Measurements from ENCODE around the gene BCAR3. TPM values are rescaled to one million over a fixed set of nuclear protein-coding genes. Genes with fewer than 3 reads are reported as not detected.
"Not testable (repeated sequence)": the region's sequence is repeated elsewhere in the genome, so short reads cannot be mapped to it uniquely, and the experiment has no call there.

The BCAR3 gene
- total RNA-seq, 1 experiment from 2014 or later: 69.3 TPM

- no peak for DNase-seq (ENCODE audit: extremely low read depth, low read depth)
Observed at GRCh38 chr1:93603106-93603505, 78.5 kb downstream of the BCAR3 start.

DNA sequence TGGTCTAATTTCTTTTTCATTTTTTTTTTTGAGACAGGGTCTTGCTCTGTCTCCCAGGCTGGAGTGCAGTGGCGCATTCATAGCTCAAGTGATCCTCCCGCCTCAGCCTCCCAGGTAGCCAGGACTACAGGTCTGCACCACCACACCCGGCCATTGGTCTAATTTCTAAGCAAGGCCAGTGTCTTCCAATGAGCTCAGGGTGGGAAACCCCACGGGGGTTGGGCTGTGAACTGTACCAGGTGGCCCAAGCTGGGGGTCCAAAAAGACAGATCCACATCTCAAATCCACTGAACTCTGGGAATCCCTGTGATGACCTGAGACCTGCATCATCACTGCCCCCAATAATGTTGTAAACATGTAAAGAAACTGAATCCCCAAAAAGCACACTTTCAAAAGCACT lies 79.5 kb downstream of the BCAR3 start:
- no peak for DNase-seq (ENCODE audit: extremely low read depth, low read depth)

DNA sequence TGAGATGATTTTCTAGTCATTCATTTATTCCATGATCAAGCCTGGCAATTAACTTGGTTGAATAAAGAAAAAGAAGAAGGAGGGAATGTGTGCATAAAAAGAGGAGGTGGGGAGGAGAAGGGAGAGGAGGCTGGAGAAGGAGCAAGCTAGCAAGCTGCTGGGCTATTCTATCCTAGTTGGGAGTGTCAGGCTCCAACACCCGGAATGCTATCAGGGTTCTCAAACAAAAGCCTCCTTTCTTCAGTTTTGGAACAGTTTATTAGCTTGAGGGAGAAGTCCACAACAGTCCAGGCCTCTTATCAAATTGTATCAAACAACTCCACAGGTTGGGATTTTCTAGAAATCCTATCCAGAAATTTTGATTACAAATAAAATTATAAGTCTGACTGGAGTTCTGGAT lies 80.0 kb downstream of the BCAR3 start:
- no peak for DNase-seq (ENCODE audit: extremely low read depth, low read depth)

GRCh38 chr1:93600663-93601062 lies 81.0 kb downstream of the BCAR3 start:
- DNase-seq (ENCODE audit: extremely low read depth, low read depth): no peak

- DNase-seq (ENCODE audit: extremely low read depth, low read depth): no peak
Observed at GRCh38 chr1:93599479-93599878, 82.2 kb downstream of the BCAR3 start.

- DNase-seq (ENCODE audit: extremely low read depth, low read depth): no peak
Observed at GRCh38 chr1:93598861-93599439, 82.7 kb downstream of the BCAR3 start.

GRCh38 chr1:93598396-93598795 lies 83.2 kb downstream of the BCAR3 start:
- no peak for DNase-seq (ENCODE audit: extremely low read depth, low read depth)

- DNase-seq (ENCODE audit: extremely low read depth, low read depth): no peak
Observed at GRCh38 chr1:93597709-93598108, 83.9 kb downstream of the BCAR3 start.

- DNase-seq (ENCODE audit: extremely low read depth, low read depth): no peak
Observed at GRCh38 chr1:93596329-93597089, 85.1 kb downstream of the BCAR3 start.

DNA sequence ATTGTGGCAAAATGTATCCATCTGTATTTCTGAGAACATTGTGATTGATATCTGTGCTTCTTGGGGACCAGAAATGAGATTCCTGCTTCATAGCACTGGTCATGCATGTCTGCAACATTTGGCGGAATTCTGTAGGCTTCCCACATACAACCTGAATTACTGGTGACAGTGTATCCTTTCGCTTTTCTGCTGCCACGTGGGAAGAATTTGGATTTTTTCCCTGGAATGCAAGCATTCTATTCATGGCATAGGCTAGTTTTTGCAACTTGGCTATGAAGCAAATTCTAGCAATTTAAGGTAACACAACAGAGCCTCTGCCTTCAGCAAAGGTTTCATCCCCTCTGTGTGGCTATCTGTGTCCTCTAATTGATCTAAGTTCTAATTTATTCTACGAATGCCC lies 85.9 kb downstream of the BCAR3 start:
- DNase-seq (ENCODE audit: extremely low read depth, low read depth): no peak

- no peak for DNase-seq (ENCODE audit: extremely low read depth, low read depth)
Observed at GRCh38 chr1:93595266-93595665, 86.4 kb downstream of the BCAR3 start.

GRCh38 chr1:93594603-93594880 lies 87.1 kb downstream of the BCAR3 start:
- DNase-seq (ENCODE audit: extremely low read depth, low read depth): no peak

GRCh38 chr1:93593854-93594602 lies 87.6 kb downstream of the BCAR3 start:
- no peak for DNase-seq (ENCODE audit: extremely low read depth, low read depth)

- DNase-seq (ENCODE audit: extremely low read depth, low read depth): no peak
Observed at GRCh38 chr1:93592551-93592949, 89.1 kb downstream of the BCAR3 start.

DNA sequence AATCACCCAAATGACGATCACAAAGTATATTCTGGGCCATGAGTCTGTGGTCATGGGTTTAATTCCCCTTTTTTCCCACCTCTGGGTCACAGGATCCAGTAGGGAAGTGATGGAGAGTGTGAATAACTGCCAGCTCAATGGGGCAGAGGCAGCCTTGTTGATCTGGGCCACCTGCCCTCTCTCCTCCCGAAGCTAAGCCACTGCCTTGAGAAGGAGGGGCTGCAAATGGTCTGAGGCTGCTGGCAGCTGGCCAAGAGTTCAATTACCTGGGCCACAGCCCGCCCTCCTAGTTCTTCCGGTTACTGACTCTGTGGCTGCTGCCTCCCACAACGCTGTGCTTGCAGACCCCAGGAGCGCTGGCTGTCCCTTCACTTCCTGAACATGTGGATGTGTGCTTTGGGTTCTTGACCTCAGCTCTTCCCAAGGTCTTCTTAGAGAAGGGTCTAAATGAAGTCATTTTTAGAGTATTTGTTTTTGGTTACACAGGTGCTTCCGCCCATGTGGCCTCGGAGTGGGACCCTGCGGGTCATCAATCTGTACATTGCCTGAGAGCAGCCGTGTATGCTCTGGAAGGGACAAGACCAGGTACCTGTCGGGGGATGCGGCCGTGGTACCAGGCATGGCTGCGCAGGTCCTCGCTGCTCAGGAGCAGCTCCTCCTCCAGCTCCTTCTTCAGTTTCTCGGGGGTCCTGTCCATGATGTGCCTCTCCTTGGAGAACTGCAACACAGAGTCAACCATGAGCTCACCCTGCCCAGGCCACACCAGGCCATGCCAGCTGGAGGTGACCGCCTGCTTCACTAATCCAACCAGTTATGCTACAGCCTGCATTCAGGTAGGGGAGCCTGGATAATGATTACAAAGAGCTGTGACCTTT lies 89.7 kb downstream of the BCAR3 start:
- DNase-seq (ENCODE audit: extremely low read depth, low read depth): no peak

DNA sequence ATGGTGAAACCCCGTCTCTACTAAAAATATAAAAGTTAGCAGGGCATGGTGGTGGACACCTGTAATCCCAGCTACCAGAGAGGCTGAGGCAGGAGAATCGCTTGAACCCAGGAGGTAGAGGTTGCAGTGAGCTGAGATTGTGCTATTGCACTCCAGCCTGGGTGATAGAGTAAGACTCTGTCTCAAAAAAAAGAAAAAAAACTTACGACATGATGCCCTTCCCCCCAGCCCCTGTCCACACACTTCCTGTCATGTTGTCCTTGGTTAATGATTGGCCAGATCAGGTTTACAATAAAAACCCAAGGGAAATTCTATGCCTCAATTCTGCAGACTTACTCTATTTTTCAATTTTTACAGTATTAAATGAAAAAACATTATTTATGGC lies 90.4 kb downstream of the BCAR3 start:
- DNase-seq (ENCODE audit: extremely low read depth, low read depth): not testable (repeated sequence)

DNA sequence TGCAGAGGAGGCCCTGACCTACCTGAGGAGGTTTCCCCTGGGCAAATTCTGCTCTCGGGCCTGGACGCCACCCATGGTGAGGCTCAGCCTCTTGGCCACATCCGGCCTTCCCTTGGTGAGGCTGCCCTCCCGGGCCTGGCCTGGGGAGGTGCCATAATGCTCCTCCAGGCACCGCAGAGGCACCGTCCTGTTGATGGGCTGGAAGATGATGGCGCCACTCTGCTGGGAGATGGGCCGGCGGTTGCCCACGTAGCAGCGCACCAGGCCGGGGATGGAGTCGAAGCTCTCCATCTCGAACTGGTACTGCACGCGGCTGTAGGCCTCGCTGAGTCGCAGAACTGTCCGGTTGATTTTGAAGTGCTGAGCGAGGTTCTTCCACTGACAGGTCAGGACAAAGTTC lies 92.7 kb downstream of the BCAR3 start:
- no peak for DNase-seq (ENCODE audit: extremely low read depth, low read depth)

GRCh38 chr1:93588206-93588605 lies 93.4 kb downstream of the BCAR3 start:
- DNase-seq (ENCODE audit: extremely low read depth, low read depth): no peak

- DNase-seq (ENCODE audit: extremely low read depth, low read depth): no peak
Observed at GRCh38 chr1:93587354-93587753, 94.3 kb downstream of the BCAR3 start.

DNA sequence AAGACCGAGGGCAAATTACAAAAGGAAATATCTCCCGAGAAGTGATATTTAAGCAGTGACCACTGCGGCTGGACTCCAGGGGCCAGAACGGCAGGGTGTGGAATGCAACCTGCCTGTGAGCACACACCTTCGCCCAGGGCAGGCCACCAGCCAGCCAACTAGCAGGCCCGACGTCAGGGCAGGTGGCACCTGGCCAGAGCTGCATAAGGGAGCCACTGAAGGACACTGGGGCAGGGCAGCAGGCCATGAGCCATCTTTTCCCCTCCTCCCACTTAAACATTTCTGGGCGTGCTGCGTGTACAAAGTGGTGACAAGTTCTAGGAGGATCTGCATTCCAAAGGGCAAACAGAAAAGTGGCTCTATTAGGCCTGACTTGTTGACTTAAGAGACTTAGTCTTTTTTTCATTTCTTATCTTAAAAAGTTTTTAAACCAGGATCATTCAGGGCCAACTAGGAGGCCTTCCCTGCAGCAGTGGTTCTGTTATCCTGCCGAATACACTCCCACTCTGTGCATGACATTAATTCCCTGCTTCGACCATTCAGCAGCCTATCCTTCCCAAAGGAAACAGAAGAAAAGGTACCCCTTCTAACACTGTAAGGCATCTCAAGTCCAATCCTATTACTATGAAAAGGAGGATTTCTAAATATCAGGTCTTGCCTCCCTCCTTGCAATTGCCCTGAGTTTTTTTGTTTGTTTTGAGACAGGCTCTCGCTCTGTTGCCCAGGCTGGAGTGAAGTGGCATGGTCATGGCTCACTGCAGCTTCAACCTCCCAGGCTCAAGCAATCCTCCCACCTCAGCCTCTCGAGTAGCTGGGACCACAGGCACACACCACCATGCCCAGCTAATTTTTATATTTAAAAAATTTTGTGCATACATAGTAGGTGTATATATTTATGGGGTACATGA lies 96.3 kb downstream of the BCAR3 start:
- peak; percentile 16 for DNase-seq (ENCODE audit: extremely low read depth, low read depth)

Data from NCI-H460 (cell line).